H1 (cell line): ENCODE results near the gene UGGT2. TPM values are rescaled to one million over a fixed set of nuclear protein-coding genes. Genes with fewer than 3 reads are reported as not detected.

ENCODE experiments used
- SIN3A ChIP-seq, 2 experiments: IDR thresholded peaks in 1 of 2; conservative IDR thresholded peaks in 1 of 2; 2 replicates each; pipeline ENCODE4 v1.6.1; 2011 to 2012; ENCODE audit warnings: low read length in 2 of 2, improper control_type of control experiment in 1 of 2, low read depth in 1 of 2, mild to moderate bottlenecking in 1 of 2
- polyA plus RNA-seq, 7 experiments: library from polyadenylated mRNA; depleted of rRNA in 3 of 7; stranded (reverse) in 5 of 7; unstranded in 2 of 7; fragments of >200 nt in 5 of 7; fragments of 200-250 nt in 2 of 7; gene quantifications; 1 replicate in 5 of 7; 2 replicates in 1 of 7; 4 replicates in 1 of 7; pipeline versions ENCODE4 v1.2.1 to v1.2.3, GENCODE V29; 2011 to 2013; ENCODE audit warnings: missing spikeins in 2 of 7, mixed read lengths in 2 of 7
- total RNA-seq: library from RNA; stranded (reverse); fragmentation: NEBNext Ultra II Directional; extraction: Animal tissue kit (Norgen Biotek cat#: 25700); gene quantifications from 2 replicates; pipeline ENCODE4 v1.2.1, GENCODE V29; 2021
- TF ChIP-seq, protein P1 (sequence below): fragments of 300-600 bp; sonication (generic); IDR thresholded peaks from 2 replicates; pipeline ENCODE4 v1.7.1; 2012; ENCODE audit warnings: low read length, moderate library complexity, mild to moderate bottlenecking, inconsistent platforms; ENCODE audit not compliant: insufficient replicate concordance

The UGGT2 gene
- total and polyA plus RNA-seq, 2 of the 8 experiments (the other 6 are each of a cell fraction or from before 2014, with no cell fraction given) = 5.9 to 25.1 TPM

DNA sequence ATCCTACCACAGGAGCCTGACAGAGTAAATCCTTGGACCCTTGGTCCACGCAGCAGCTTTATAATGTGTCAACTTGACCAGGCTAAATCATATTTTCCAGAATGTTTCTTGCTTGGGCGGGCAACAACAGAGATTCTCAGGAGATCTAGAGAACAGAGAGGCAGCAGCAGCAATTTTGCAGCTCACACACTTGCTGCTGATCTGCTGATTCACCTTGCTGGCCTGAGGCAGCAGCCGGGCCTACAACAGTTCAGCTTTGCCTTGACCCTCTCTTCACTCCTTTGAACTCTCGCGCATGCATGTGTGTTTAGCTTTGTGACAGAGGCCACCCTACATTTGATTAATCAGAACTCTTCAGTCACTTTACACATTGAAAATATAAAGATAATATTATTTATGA lies 159.3 kb downstream of the UGGT2 start (continued):
- TF ChIP-seq, protein P1, sequence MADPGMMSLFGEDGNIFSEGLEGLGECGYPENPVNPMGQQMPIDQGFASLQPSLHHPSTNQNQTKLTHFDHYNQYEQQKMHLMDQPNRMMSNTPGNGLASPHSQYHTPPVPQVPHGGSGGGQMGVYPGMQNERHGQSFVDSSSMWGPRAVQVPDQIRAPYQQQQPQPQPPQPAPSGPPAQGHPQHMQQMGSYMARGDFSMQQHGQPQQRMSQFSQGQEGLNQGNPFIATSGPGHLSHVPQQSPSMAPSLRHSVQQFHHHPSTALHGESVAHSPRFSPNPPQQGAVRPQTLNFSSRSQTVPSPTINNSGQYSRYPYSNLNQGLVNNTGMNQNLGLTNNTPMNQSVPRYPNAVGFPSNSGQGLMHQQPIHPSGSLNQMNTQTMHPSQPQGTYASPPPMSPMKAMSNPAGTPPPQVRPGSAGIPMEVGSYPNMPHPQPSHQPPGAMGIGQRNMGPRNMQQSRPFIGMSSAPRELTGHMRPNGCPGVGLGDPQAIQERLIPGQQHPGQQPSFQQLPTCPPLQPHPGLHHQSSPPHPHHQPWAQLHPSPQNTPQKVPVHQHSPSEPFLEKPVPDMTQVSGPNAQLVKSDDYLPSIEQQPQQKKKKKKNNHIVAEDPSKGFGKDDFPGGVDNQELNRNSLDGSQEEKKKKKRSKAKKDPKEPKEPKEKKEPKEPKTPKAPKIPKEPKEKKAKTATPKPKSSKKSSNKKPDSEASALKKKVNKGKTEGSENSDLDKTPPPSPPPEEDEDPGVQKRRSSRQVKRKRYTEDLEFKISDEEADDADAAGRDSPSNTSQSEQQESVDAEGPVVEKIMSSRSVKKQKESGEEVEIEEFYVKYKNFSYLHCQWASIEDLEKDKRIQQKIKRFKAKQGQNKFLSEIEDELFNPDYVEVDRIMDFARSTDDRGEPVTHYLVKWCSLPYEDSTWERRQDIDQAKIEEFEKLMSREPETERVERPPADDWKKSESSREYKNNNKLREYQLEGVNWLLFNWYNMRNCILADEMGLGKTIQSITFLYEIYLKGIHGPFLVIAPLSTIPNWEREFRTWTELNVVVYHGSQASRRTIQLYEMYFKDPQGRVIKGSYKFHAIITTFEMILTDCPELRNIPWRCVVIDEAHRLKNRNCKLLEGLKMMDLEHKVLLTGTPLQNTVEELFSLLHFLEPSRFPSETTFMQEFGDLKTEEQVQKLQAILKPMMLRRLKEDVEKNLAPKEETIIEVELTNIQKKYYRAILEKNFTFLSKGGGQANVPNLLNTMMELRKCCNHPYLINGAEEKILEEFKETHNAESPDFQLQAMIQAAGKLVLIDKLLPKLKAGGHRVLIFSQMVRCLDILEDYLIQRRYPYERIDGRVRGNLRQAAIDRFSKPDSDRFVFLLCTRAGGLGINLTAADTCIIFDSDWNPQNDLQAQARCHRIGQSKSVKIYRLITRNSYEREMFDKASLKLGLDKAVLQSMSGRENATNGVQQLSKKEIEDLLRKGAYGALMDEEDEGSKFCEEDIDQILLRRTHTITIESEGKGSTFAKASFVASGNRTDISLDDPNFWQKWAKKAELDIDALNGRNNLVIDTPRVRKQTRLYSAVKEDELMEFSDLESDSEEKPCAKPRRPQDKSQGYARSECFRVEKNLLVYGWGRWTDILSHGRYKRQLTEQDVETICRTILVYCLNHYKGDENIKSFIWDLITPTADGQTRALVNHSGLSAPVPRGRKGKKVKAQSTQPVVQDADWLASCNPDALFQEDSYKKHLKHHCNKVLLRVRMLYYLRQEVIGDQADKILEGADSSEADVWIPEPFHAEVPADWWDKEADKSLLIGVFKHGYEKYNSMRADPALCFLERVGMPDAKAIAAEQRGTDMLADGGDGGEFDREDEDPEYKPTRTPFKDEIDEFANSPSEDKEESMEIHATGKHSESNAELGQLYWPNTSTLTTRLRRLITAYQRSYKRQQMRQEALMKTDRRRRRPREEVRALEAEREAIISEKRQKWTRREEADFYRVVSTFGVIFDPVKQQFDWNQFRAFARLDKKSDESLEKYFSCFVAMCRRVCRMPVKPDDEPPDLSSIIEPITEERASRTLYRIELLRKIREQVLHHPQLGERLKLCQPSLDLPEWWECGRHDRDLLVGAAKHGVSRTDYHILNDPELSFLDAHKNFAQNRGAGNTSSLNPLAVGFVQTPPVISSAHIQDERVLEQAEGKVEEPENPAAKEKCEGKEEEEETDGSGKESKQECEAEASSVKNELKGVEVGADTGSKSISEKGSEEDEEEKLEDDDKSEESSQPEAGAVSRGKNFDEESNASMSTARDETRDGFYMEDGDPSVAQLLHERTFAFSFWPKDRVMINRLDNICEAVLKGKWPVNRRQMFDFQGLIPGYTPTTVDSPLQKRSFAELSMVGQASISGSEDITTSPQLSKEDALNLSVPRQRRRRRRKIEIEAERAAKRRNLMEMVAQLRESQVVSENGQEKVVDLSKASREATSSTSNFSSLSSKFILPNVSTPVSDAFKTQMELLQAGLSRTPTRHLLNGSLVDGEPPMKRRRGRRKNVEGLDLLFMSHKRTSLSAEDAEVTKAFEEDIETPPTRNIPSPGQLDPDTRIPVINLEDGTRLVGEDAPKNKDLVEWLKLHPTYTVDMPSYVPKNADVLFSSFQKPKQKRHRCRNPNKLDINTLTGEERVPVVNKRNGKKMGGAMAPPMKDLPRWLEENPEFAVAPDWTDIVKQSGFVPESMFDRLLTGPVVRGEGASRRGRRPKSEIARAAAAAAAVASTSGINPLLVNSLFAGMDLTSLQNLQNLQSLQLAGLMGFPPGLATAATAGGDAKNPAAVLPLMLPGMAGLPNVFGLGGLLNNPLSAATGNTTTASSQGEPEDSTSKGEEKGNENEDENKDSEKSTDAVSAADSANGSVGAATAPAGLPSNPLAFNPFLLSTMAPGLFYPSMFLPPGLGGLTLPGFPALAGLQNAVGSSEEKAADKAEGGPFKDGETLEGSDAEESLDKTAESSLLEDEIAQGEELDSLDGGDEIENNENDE = no peak
- no peak for TF ChIP-seq SIN3A (conservative IDR thresholded peaks at IDR 0.05 in 1 of 2, IDR thresholded peaks at IDR 0.05 in 1 of 2; ENCODE audit: low read depth in 1 of 2, low read length in 2 of 2)
